GM12878 (cell line): ENCODE measurements around the gene CORO1C. TPM values are rescaled to one million over a fixed set of nuclear protein-coding genes. Genes with fewer than 3 reads are reported as not detected.

ENCODE experiments used
- ATAC-seq: fragments of 200-7000 bp; cut with Tn5 transposase; 3 replicates; pipeline ENCODE4 v1.9.1; 2020; ENCODE audit warnings: mild to moderate bottlenecking, moderate library complexity
- BruUV-seq: library from RNA; stranded (reverse); fragments of 400-500 nt; replicated peaks from 2 replicates; lab custom pipeline; 2021; lab: Mats Ljungman, UMichigan
- CTCF ChIA-PET: fragments of 300-600 bp; sonication (Branson Sonifier 250); formaldehyde crosslinking; extraction: SDS; loops from one replicate; lab custom pipeline; 2021; ENCODE audit warnings: inconsistent platforms; lab: Yijun Ruan, JAX
- POLR2A ChIA-PET: fragments of 350-600 bp; formaldehyde crosslinking; extraction: SDS; loops from one replicate; lab custom pipeline; 2021; ENCODE audit warnings: inconsistent platforms; lab: Charles Lee
- RAD21 ChIA-PET: fragments of 300-600 bp; sonication (Branson Sonifier 250); formaldehyde crosslinking; loops from one replicate; lab custom pipeline; 2023; ENCODE audit warnings: antibody characterized with exemption; ENCODE audit not compliant: unreplicated experiment; lab: Charles Lee
- SMC1A ChIA-PET: fragments of 300-600 bp; sonication (Branson Sonifier 250); formaldehyde crosslinking; loops from one replicate; lab custom pipeline; 2023; ENCODE audit not compliant: unreplicated experiment, uncharacterized antibody; lab: Charles Lee
- DNase-seq: peaks from one replicate; pipeline ENCODE4 v3.0.0-alpha.2; 2011; ENCODE audit warnings: low read depth, low spot score
- FAIRE-seq: peaks from 3 replicates; lab custom pipeline; 2011; peaks lifted over from hg19 to GRCh38; lab: Jason Lieb, UNC
- H2AFZ ChIP-seq: 2 replicates; pipeline ENCODE4 v1.6.0; 2011; ENCODE audit warnings: low read depth, low read length, control low read depth; ENCODE audit not compliant: control insufficient read depth
- H3K27ac ChIP-seq: 2 replicates; pipeline ENCODE4 v1.5.1; 2011; ENCODE audit warnings: control low read depth; ENCODE audit not compliant: control insufficient read depth, insufficient read depth
- H3K27me3 ChIP-seq, 2 experiments: replicated peaks in 1 of 2; 2 replicates each; pipeline versions ENCODE4 v1.6.0 to v1.6.1; 2011; ENCODE audit warnings: low read length in 1 of 2; ENCODE audit not compliant: control insufficient read depth in 2 of 2, insufficient read depth in 2 of 2
- H3K36me3 ChIP-seq, 2 experiments: 2 replicates each; pipeline ENCODE4 v1.5.1; 2011; ENCODE audit warnings: low read length in 1 of 2; ENCODE audit not compliant: control insufficient read depth in 2 of 2, insufficient read depth in 2 of 2
- H3K4me1 ChIP-seq: 2 replicates; pipeline ENCODE4 v1.6.1; 2011; ENCODE audit warnings: mild to moderate bottlenecking, low read length, moderate library complexity, mixed read lengths; ENCODE audit not compliant: control insufficient read depth, insufficient read depth
- H3K4me2 ChIP-seq: 2 replicates; pipeline ENCODE4 v1.6.0; 2011; ENCODE audit warnings: control low read depth; ENCODE audit not compliant: control insufficient read depth, insufficient read depth
- H3K4me3 ChIP-seq: fragments of 200-600 bp; sonication (generic); 2 replicates; pipeline ENCODE4 v1.5.1; 2016
- H3K79me2 ChIP-seq: 2 replicates; pipeline ENCODE4 v1.6.0; 2011; ENCODE audit warnings: low read length; ENCODE audit not compliant: control insufficient read depth, insufficient read depth
- H3K9ac ChIP-seq: 2 replicates; pipeline ENCODE4 v1.8.0; 2011; ENCODE audit warnings: low read length, control low read depth, mixed read lengths; ENCODE audit not compliant: control insufficient read depth, insufficient read depth
- H3K9me3 ChIP-seq: replicated peaks from 3 replicates; pipeline ENCODE4 v1.5.1; 2011; ENCODE audit warnings: mild to moderate bottlenecking, low read length; ENCODE audit not compliant: control insufficient read depth, insufficient read depth
- H4K20me1 ChIP-seq: 2 replicates; pipeline ENCODE4 v1.6.0; 2011; ENCODE audit not compliant: control insufficient read depth, insufficient read depth
- BACH1 ChIP-seq: fragments of 450-650 bp; IDR thresholded peaks from 2 replicates; pipeline ENCODE4 v1.6.1; 2017; ENCODE audit warnings: mild to moderate bottlenecking, borderline replicate concordance
- ETV6 ChIP-seq, 2 experiments: fragments of 450-650 bp in 1 of 2; IDR thresholded peaks in 1 of 2; conservative IDR thresholded peaks in 1 of 2; 2 replicates each; pipeline ENCODE4 v1.6.1; 2014; ENCODE audit warnings: antibody characterized with exemption in 1 of 2, borderline replicate concordance in 1 of 2, low read depth in 1 of 2, mild to moderate bottlenecking in 1 of 2, moderate library complexity in 1 of 2
- MXI1 ChIP-seq: fragments of 150-350 bp; IDR thresholded peaks from 2 replicates; pipeline ENCODE4 v1.6.1; 2011; ENCODE audit warnings: low read depth, mild to moderate bottlenecking, inconsistent platforms, low read length, improper control_type of control experiment
- POLR2AphosphoS2 ChIP-seq: IDR thresholded peaks from 2 replicates; pipeline ENCODE4 v1.6.1; 2011; ENCODE audit warnings: low read depth, mild to moderate bottlenecking, low read length, improper control_type of control experiment, moderate library complexity
- SMARCA5 ChIP-seq: fragments of 450-650 bp; IDR thresholded peaks from 2 replicates; pipeline ENCODE4 v1.6.1; 2017; ENCODE audit warnings: mild to moderate bottlenecking
- TBL1XR1 ChIP-seq: IDR thresholded peaks from 2 replicates; pipeline ENCODE4 v1.6.1; 2012; ENCODE audit warnings: low read depth, low read length, improper control_type of control experiment
- WRNIP1 ChIP-seq: IDR thresholded peaks from 2 replicates; pipeline ENCODE4 v1.6.1; 2011; ENCODE audit warnings: low read depth, low read length, improper control_type of control experiment, borderline replicate concordance
- WGBS: methylation state at CpG from one replicate; pipeline ENCODE4 v1.1.6; 2016; ENCODE audit warnings: low lambda C conversion rate; ENCODE audit not compliant: insufficient replicate concordance, insufficient coverage; ENCODE audit errors: missing lambda C conversion rate; 5-methylcytosine and 5-hydroxymethylcytosine counted together
- in situ Hi-C: fragments of 300-500 bp; cut with MboI; formaldehyde crosslinking; loops from 9 replicates; pipeline ENCODE4 v1.14.3; 2018; ENCODE audit warnings: mixed read lengths
- intact Hi-C: fragments of 100-400 bp; cut with micrococcal nuclease; formaldehyde crosslinking; loops from one replicate; pipeline ENCODE4 v1.14.2; 2022; ENCODE audit not compliant: unreplicated experiment
- polyA plus RNA-seq, 11 experiments: library from polyadenylated mRNA; depleted of rRNA in 4 of 11; unstranded in 6 of 11; stranded (reverse) in 5 of 11; fragments of >200 nt; fragmentation: Nextera tagmentation in 4 of 11; fragmentation: Illumina TruSeq in 1 of 11; extraction: Ambion mirVana in 4 of 11; extraction: Trizol in 1 of 11; gene quantifications; 1 replicate in 1 of 11; 2 replicates in 10 of 11; pipeline versions ENCODE4 v1.2.1 to v1.2.3, GENCODE V29; 2011 to 2016; ENCODE audit warnings: inconsistent platforms in 2 of 11, missing spikeins in 2 of 11, low read depth in 1 of 11
- total RNA-seq, 4 experiments: library from RNA; depleted of rRNA in 3 of 4; stranded (reverse); fragments of >200 nt in 3 of 4; fragmentation: Illumina TruSeq in 1 of 4; extraction: Trizol in 1 of 4; gene quantifications; 2 replicates each; pipeline versions ENCODE4 v1.2.1 to v1.2.3, GENCODE V29; 2013 to 2021
- TF ChIP-seq, protein P1 (sequence below): fragments of 450-650 bp; IDR thresholded peaks from 2 replicates; pipeline ENCODE4 v1.6.1; 2017; ENCODE audit warnings: borderline replicate concordance
- TF ChIP-seq, protein P2 (sequence below): fragments of 450-650 bp; IDR thresholded peaks from 2 replicates; pipeline ENCODE4 v1.6.1; 2016; ENCODE audit warnings: mild to moderate bottlenecking, moderate library complexity, borderline replicate concordance
- TF ChIP-seq, protein P3 (sequence below): IDR thresholded peaks from 2 replicates; pipeline ENCODE4 v1.6.1; 2011; ENCODE audit warnings: low read depth, low read length, improper control_type of control experiment, borderline replicate concordance
- TF ChIP-seq, protein P4 (sequence below): IDR thresholded peaks from 2 replicates; pipeline ENCODE4 v1.6.1; 2011; ENCODE audit warnings: borderline replicate concordance, low read depth, mild to moderate bottlenecking, moderate library complexity, mixed read lengths, low read length; ENCODE audit not compliant: insufficient read depth; ENCODE audit errors: extremely low read length
- TF ChIP-seq, protein P5 (sequence below): fragments of 450-650 bp; conservative IDR thresholded peaks from 2 replicates; pipeline ENCODE4 v1.6.1; 2017; ENCODE audit warnings: mild to moderate bottlenecking, moderate library complexity

The CORO1C gene
- total and polyA plus RNA-seq, 10 of the 15 experiments (the other 5 are each of a cell fraction or from before 2014, with no cell fraction given) = 52.7 to 254 (median 171) TPM

DNA sequence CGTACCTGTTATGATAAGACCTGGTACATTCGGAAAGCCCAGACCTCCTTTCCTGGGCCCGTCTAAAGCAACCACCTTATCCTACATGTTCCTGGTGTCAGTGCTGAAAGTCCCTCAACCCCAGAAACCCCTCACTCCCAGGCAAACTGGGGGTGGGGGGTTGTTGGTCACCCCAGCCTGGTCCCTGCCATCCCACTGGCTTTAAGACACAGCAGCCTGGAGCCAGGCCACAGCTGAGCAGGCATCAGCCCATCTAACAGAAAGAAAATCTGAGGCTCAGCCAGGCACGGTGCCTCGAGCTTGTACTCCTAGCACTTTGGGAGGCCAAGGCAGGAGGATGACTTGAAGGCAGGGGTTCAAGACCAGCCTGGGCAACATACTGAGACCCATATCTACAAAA, 102.2 kb downstream of the CORO1C start:
- H3K9me3 ChIP-seq = no peaks in the 10 kb centered on the region
- peaks cover 0 to 3% of the 10 kb centered on the region in 2 experiments; a peak in 1 of 4 replicates for H3K36me3 ChIP-seq
- no peak for DNase-seq
- FAIRE-seq = no peak
- peak overlapping the region; percentile 71 for H3K27ac ChIP-seq
- peak overlapping the region; percentile 87 for H3K4me2 ChIP-seq
- CTCF ChIA-PET = interaction anchor here (13.9 to 17.2 kb wide), 3 partner anchors 10 to 61 kb away, joined by 156 to 244 read pairs (median 193); partner anchors contain the start of gene ISCU
- SMC1A ChIA-PET = interaction anchor here (8.1 to 16.7 kb wide), 2 partner anchors 10 to 61 kb away, joined by 81 to 397 read pairs; partner anchors contain the start of genes ISCU and SART3
- ATAC-seq = no peak
- H3K9ac ChIP-seq = peak overlapping the region; percentile 15
- H3K4me1 ChIP-seq = peaks cover 63% of the 10 kb centered on the region
- in situ Hi-C loops = no loop called here
- H4K20me1 ChIP-seq = no peaks in the 10 kb centered on the region
- intact Hi-C loops = no loop called here
- H3K79me2 ChIP-seq = peaks cover 22% of the 10 kb centered on the region
- 17% methylated on average over 5 of the region's 5 CpGs for WGBS
- H3K4me3 ChIP-seq = 0 out of 2 replicates have a peak overlapping the region, but pooled peaks have one; percentile 12
- no TSS peak for BruUV-seq
- RAD21 ChIA-PET = interaction anchor here (1.0 to 17.3 kb wide), 3 partner anchors 11 to 63 kb away, joined by 3 to 413 read pairs (median 224); partner anchors contain the start of genes ISCU and SART3
- POLR2A ChIA-PET = interaction anchor here (0.6 to 3.1 kb wide), 3 partner anchors 12 to 180 kb away, joined by 5 to 7 read pairs (median 7); no protein-coding TSS in a partner anchor
- no peaks in the 10 kb centered on the region for H3K27me3 ChIP-seq
- no peak overlapping the region for H2AFZ ChIP-seq
- TF ChIP-seq, protein P1, sequence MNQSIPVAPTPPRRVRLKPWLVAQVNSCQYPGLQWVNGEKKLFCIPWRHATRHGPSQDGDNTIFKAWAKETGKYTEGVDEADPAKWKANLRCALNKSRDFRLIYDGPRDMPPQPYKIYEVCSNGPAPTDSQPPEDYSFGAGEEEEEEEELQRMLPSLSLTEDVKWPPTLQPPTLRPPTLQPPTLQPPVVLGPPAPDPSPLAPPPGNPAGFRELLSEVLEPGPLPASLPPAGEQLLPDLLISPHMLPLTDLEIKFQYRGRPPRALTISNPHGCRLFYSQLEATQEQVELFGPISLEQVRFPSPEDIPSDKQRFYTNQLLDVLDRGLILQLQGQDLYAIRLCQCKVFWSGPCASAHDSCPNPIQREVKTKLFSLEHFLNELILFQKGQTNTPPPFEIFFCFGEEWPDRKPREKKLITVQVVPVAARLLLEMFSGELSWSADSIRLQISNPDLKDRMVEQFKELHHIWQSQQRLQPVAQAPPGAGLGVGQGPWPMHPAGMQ = no peak
- TF ChIP-seq SMARCA5 (no peak), TBL1XR1 (no peak), POLR2AphosphoS2 (no peak), ETV6 (conservative IDR thresholded peaks at IDR 0.05 in 1 of 2, IDR thresholded peaks at IDR 0.05 in 1 of 2; ENCODE audit: borderline replicate concordance in 1 of 2, low read depth in 1 of 2) (no peak), MXI1 (no peak), BACH1 (no peak), WRNIP1 (no peak)
- TF ChIP-seq, protein P2, sequence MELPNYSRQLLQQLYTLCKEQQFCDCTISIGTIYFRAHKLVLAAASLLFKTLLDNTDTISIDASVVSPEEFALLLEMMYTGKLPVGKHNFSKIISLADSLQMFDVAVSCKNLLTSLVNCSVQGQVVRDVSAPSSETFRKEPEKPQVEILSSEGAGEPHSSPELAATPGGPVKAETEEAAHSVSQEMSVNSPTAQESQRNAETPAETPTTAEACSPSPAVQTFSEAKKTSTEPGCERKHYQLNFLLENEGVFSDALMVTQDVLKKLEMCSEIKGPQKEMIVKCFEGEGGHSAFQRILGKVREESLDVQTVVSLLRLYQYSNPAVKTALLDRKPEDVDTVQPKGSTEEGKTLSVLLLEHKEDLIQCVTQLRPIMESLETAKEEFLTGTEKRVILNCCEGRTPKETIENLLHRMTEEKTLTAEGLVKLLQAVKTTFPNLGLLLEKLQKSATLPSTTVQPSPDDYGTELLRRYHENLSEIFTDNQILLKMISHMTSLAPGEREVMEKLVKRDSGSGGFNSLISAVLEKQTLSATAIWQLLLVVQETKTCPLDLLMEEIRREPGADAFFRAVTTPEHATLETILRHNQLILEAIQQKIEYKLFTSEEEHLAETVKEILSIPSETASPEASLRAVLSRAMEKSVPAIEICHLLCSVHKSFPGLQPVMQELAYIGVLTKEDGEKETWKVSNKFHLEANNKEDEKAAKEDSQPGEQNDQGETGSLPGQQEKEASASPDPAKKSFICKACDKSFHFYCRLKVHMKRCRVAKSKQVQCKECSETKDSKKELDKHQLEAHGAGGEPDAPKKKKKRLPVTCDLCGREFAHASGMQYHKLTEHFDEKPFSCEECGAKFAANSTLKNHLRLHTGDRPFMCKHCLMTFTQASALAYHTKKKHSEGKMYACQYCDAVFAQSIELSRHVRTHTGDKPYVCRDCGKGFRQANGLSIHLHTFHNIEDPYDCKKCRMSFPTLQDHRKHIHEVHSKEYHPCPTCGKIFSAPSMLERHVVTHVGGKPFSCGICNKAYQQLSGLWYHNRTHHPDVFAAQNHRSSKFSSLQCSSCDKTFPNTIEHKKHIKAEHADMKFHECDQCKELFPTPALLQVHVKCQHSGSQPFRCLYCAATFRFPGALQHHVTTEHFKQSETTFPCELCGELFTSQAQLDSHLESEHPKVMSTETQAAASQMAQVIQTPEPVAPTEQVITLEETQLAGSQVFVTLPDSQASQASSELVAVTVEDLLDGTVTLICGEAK = no peak
- TF ChIP-seq, protein P3, sequence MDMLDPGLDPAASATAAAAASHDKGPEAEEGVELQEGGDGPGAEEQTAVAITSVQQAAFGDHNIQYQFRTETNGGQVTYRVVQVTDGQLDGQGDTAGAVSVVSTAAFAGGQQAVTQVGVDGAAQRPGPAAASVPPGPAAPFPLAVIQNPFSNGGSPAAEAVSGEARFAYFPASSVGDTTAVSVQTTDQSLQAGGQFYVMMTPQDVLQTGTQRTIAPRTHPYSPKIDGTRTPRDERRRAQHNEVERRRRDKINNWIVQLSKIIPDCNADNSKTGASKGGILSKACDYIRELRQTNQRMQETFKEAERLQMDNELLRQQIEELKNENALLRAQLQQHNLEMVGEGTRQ = no peak
- TF ChIP-seq, protein P4, sequence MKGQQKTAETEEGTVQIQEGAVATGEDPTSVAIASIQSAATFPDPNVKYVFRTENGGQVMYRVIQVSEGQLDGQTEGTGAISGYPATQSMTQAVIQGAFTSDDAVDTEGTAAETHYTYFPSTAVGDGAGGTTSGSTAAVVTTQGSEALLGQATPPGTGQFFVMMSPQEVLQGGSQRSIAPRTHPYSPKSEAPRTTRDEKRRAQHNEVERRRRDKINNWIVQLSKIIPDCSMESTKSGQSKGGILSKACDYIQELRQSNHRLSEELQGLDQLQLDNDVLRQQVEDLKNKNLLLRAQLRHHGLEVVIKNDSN = no peak
- TF ChIP-seq, protein P5, sequence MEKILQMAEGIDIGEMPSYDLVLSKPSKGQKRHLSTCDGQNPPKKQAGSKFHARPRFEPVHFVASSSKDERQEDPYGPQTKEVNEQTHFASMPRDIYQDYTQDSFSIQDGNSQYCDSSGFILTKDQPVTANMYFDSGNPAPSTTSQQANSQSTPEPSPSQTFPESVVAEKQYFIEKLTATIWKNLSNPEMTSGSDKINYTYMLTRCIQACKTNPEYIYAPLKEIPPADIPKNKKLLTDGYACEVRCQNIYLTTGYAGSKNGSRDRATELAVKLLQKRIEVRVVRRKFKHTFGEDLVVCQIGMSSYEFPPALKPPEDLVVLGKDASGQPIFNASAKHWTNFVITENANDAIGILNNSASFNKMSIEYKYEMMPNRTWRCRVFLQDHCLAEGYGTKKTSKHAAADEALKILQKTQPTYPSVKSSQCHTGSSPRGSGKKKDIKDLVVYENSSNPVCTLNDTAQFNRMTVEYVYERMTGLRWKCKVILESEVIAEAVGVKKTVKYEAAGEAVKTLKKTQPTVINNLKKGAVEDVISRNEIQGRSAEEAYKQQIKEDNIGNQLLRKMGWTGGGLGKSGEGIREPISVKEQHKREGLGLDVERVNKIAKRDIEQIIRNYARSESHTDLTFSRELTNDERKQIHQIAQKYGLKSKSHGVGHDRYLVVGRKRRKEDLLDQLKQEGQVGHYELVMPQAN = no peak
